22Rv1 (cell line): ENCODE data around the gene FBXL13.

ENCODE experiments used
- H3K27ac ChIP-seq: fragments of 450-650 bp; 2 replicates; pipeline ENCODE4 v1.5.1; 2017
- CTCF ChIP-seq: fragments of 450-650 bp; IDR thresholded peaks from 2 replicates; pipeline ENCODE4 v1.5.1; 2017; ENCODE audit warnings: mild to moderate bottlenecking
- ZFX ChIP-seq: fragments of 450-650 bp; IDR thresholded peaks from 2 replicates; pipeline ENCODE4 v1.6.1; 2017; ENCODE audit warnings: antibody characterized with exemption, borderline replicate concordance

The FBXL13 gene

GRCh38 chr7:102833343-102833742 is 241.3 kb downstream of the FBXL13 start:
- TF ChIP-seq CTCF = no peak
- TF ChIP-seq ZFX = no peak
- no peak overlapping the region for H3K27ac ChIP-seq

GRCh38 chr7:102832674-102833073 is 241.9 kb downstream of the FBXL13 start:
- TF ChIP-seq CTCF = no peak
- TF ChIP-seq ZFX = no peak
- H3K27ac ChIP-seq = no peak overlapping the region

DNA sequence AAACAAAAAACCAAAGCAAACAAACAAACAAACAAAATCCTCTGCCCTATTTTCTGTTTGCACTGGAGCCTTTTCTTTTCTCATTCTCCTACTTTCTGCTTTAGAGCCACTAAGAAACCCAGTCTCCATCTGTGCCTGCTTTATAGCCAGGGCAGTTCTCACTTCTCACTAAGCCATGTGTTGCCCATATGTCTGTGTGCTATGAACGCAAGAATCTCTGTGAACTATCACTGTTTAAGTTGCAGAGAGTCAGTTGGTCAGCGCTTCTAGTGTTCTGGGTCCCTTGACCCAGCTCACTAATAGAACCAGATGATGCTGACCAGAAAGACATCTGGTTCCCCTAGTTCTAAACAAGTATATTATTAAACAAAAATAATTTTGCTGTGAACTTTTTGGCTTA is 244.4 kb downstream of the FBXL13 start:
- TF ChIP-seq ZFX (no peak), CTCF (no peak)
- H3K27ac ChIP-seq = no peak overlapping the region

- no peak overlapping the region for H3K27ac ChIP-seq
- TF ChIP-seq ZFX = no peak
- TF ChIP-seq CTCF = no peak
Observed at GRCh38 chr7:102829075-102829474, 245.5 kb downstream of the FBXL13 start.

- TF ChIP-seq CTCF (no peak), ZFX (no peak)
- H3K27ac ChIP-seq = no peak overlapping the region
Observed at GRCh38 chr7:102828286-102828685, 246.3 kb downstream of the FBXL13 start.

DNA sequence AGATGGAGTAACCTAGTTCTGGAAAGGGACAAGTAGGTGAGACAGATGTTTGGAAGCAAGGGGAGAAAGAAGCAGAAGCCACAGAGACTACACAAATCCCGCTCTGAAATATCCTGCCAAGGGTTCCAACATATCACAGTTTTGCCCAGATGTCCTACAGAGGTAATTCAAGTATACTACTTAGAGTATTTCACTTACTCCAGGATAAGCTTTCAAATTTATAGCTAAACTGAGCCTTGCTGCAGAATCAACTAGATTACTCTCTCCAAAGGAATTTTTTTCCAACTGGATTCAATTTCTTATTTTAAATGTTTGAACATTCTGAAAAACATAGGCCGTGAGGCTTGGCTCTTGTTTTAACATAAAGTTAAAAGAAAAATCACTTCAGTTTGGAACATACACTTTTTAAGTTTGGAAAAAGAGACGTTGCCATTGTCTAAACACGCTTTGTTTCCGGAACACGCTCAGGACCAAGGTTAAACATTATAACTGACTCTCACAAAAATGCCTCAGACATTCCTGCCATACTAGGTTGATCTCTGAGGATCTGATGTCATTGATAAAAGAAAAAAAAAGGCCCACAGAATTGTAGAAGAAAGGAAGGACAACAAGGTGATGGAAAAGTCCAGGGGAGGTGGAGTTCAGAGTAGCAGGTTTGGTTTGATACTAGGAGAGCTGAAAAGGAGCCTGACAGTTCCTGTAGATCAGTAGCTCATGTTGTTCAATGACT is 251.0 kb downstream of the FBXL13 start:
- no peak overlapping the region for H3K27ac ChIP-seq
- TF ChIP-seq CTCF (no peak), ZFX (no peak)

DNA sequence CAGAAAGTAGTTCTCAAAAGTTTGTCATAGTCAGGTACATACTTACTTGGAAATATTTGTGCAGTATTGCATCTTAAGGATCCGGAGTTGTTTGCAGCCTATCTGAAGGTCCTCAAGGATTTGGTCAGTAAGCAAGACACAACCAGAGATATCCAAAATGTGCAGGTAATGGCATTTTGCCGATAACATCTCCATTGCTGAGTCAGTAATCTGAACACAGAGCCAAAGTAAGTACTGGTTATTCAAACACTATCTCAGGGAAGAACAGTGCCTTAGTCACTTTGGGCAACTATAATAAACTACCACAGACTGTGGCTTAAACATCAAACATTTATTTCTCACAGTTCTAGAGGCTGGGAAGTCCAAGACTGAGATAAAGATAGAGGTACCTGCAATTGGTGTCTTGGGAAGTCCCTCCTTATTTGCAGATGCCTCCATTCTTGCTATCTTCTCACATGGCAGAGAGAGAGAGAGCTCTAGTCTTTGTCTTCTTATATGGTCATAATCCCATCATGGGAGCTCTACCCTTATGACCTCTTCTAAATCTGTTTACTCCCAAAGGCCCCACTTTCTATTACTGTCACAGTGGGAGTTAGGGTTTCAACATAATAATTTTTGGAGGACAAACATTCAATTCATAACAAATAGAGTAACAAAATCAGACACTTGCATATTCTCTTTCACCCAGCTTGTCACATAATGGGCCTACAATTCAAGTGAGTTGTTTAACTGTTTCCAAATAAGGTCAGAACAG is 252.4 kb downstream of the FBXL13 start:
- no peak for TF ChIP-seq ZFX
- TF ChIP-seq CTCF = no peak
- no peak overlapping the region for H3K27ac ChIP-seq
